Astrocyte (in vitro differentiated cells and primary cell): ENCODE results near the gene TBC1D3B.
"Not testable (repeated sequence)": the region's sequence is repeated elsewhere in the genome, so short reads cannot be mapped to it uniquely, and the experiment has no call there.

Source experiments
- CTCF ChIP-seq: IDR thresholded peaks from 2 replicates; pipeline ENCODE4 v1.5.1; 2011; ENCODE audit warnings: low read depth, mild to moderate bottlenecking, inconsistent platforms, low read length, moderate library complexity; ENCODE audit not compliant: insufficient read depth
- EZH2 ChIP-seq: IDR thresholded peaks from 2 replicates; pipeline ENCODE4 v1.6.1; 2012; ENCODE audit warnings: mild to moderate bottlenecking, low read length, inconsistent platforms; ENCODE audit not compliant: insufficient read depth

DNA sequence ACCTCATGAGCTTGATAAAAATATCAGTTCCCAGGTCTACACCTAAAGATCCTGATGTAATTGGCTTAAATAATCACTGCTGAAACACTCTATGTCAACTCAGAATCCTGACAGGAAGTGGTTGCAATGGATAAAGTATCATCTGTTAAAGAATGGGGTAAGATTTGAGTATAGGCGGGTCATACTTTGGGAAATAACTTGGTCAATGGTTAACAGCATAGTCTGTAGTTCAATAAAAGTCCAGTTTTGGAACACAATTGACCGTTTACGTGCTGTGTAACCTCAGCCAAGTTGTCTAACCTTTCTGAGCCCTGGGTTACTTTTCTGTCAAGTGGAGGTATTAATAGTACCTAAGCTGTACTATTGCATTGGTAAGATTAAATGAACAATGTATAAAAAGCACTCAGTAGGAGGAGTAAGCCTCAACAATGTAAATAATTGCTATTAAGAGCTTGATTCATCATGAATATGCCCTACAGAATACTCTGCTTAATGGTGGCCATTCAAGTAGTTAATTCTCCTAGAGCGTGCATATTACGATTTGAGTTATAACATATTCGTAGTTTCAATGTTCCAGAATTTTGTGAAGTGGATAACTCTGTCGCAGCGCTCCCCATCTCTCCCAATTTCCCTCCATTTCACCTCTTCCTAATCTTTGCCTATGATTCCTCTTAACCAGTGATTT, 17.9 kb upstream of the TBC1D3B start:
- TF ChIP-seq EZH2, CTCF: not testable (repeated sequence)
